ENCODE measurements around the gene FCHSD1. TPM values are rescaled to one million over a fixed set of nuclear protein-coding genes. Genes with fewer than 3 reads are reported as not detected.
A peak's percentile ranks its signal among the peaks of the same experiment; 100 is the strongest.

The FCHSD1 gene
- total RNA-seq, 1 donor from 2014 or later: 20.6 TPM

DNA sequence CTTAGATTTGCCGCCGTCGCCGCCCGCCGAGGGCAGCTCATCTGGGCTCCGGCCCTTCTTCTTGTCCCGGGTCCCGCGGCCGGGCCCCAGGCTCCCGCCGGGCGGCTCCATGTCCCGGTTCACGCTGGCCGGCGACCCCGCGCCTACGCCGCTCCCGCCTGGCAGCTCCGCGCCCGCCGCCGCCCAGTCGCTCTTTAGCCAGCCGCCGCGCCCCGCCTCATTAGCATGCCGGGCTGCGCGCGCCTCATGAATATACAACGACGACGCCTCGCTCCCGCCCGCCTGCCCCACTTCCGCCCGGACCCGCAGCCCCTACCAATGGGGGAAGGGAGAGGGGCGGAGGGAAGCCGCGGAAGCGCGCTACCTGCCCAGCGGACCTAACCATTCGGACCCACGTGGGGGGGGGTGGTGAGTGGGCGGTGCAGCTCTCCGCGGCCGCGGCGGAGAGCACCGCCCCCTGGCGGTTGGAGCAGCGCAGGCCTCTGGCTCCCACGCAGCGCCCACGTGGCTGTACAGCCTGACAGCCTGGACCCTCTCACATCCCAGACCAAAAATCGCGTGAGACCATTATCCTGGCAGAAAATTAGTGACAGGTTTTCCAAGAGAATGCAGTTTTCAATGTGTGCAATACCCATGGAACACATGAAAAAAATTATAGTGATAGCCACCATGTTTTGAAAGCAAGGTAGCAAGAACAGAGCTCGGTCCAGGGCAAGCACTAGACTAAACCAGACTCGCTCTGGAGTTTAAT, 32.2 kb downstream of the FCHSD1 start, which contains the start of gene DIAPH1:
DIAPH1 (minus strand) TSS at position 197 of the 751 bp plus-strand sequence; CDS start at position 111, 86 bp downstream.
- peak within 1 kb of the TSS; percentile 97 for H3K4me3 Mint-ChIP-seq
- DNase-seq (ENCODE audit: low read depth, low spot score): peak; percentile 97
- H3K27me3 Mint-ChIP-seq (ENCODE audit: low read depth): no peaks in the 10 kb centered on the region
- H3K4me1 Mint-ChIP-seq: peaks cover 28% of the 10 kb centered on the region
- H3K36me3 Mint-ChIP-seq (ENCODE audit: low read depth): peaks cover 5% of the 10 kb centered on the region
- peak; percentile 98 for TF ChIP-seq CTCF (conservative IDR thresholded peaks at IDR 0.05)
- peak within 1 kb of the TSS; percentile 58 for H3K27ac Mint-ChIP-seq (ENCODE audit: unreplicated experiment)
- no peaks in the 10 kb centered on the region for H3K9me3 Mint-ChIP-seq

DNA sequence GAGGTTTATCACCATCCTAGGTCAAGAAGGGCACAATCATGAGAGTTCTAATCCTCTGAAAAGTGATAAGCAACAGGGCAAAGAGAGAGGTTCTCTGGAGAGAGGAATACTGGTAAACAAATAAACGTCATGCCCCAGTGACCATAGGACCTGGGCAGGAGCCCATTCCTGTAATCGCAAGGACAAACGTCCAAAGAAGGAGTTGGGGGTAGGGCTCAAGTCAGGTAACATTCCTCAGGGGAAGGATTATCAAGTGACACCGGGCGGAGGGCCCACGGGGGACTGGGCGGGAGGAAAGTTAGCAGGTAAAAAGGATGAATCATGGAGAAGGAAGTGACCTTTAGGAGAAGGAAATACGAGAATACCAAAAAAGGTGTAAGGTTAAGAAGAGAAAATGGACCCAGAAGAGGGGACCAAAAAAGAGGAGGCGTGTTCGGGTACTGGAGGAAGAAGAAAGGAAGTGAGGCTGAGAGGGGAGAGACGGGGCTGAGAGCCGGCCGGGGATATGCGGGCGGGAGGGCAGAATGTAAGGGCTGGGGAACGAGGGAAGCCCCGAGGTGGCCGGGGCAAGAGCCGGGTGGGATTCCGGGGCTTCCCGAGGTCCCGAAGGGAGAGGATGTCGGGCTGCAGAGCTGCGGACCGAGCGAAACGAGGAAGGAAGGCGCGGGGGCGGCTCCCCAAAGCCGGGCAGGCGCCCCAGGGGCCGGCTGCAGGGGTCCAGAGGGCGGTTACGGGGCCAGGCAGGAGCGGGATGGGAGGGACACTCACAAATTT, 33.0 kb downstream of the FCHSD1 start:
- Mint-ChIP-seq H3K27me3 (ENCODE audit: low read depth) (no peaks in the 10 kb centered on the region), H3K4me1 (peaks cover 31% of the 10 kb centered on the region), H3K4me3 (peak overlapping the region; percentile 97), H3K9me3 (no peaks in the 10 kb centered on the region), H3K27ac (ENCODE audit: unreplicated experiment) (peak overlapping the region; percentile 58), H3K36me3 (ENCODE audit: low read depth) (peaks cover 5% of the 10 kb centered on the region)
- TF ChIP-seq CTCF (conservative IDR thresholded peaks at IDR 0.05): no peak
- no peak for DNase-seq (ENCODE audit: low read depth, low spot score)

- Mint-ChIP-seq H3K4me3 (peak overlapping the region; percentile 97), H3K27ac (ENCODE audit: unreplicated experiment) (peak overlapping the region; percentile 58), H3K36me3 (ENCODE audit: low read depth) (peaks cover 3% of the 10 kb centered on the region), H3K27me3 (ENCODE audit: low read depth) (no peaks in the 10 kb centered on the region), H3K9me3 (no peaks in the 10 kb centered on the region), H3K4me1 (peaks cover 31% of the 10 kb centered on the region)
- TF ChIP-seq CTCF (conservative IDR thresholded peaks at IDR 0.05): no peak
- DNase-seq (ENCODE audit: low read depth, low spot score): no peak
These were observed 33.6 kb downstream of the FCHSD1 start for GRCh38 chr5:141617682-141618029.

DNA sequence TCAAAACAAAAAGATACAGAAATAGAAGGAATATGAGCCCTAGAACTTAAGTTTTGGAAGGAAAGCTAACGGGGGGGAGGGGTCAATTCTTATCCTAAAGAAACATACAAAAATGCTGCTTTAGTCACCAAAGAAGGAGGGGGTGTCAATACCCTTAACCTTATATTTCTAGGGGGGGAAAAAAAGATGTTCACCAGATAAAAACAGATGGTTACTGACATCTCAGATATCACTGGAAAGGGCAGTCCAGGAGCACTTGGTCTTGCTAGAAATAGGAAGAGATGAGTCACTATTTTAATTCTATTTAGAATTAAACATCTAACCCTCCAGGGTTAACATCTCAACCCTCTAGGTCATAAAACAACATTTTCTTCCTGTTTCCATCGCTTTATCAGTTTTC, 34.1 kb downstream of the FCHSD1 start:
- DNase-seq (ENCODE audit: low read depth, low spot score): no peak
- Mint-ChIP-seq H3K4me3 (peak overlapping the region; percentile 97), H3K9me3 (no peaks in the 10 kb centered on the region), H3K36me3 (ENCODE audit: low read depth) (peaks cover 3% of the 10 kb centered on the region), H3K4me1 (peaks cover 31% of the 10 kb centered on the region), H3K27me3 (ENCODE audit: low read depth) (no peaks in the 10 kb centered on the region), H3K27ac (ENCODE audit: unreplicated experiment) (no peak overlapping the region)
- TF ChIP-seq CTCF (conservative IDR thresholded peaks at IDR 0.05): no peak

GRCh38 chr5:141615991-141616720, 35.1 kb downstream of the FCHSD1 start:
- no peak for TF ChIP-seq CTCF (conservative IDR thresholded peaks at IDR 0.05)
- Mint-ChIP-seq H3K4me1 (peaks cover 36% of the 10 kb centered on the region), H3K4me3 (peak overlapping the region; percentile 97), H3K27ac (ENCODE audit: unreplicated experiment) (no peak overlapping the region), H3K36me3 (ENCODE audit: low read depth) (no peaks in the 10 kb centered on the region), H3K27me3 (ENCODE audit: low read depth) (no peaks in the 10 kb centered on the region), H3K9me3 (no peaks in the 10 kb centered on the region)
- DNase-seq (ENCODE audit: low read depth, low spot score): no peak
